T-helper 2 cell (primary cell): Measurements from ENCODE around the gene CORO1A.
"Not testable (repeated sequence)": the region's sequence is repeated elsewhere in the genome, so short reads cannot be mapped to it uniquely, and the experiment has no call there.

ENCODE experiments used
- DNase-seq, 5 experiments: peaks; one replicate each; pipeline versions ENCODE4 v3.0.0 to v3.0.0-alpha.2; 2012 to 2022

The CORO1A gene

DNA sequence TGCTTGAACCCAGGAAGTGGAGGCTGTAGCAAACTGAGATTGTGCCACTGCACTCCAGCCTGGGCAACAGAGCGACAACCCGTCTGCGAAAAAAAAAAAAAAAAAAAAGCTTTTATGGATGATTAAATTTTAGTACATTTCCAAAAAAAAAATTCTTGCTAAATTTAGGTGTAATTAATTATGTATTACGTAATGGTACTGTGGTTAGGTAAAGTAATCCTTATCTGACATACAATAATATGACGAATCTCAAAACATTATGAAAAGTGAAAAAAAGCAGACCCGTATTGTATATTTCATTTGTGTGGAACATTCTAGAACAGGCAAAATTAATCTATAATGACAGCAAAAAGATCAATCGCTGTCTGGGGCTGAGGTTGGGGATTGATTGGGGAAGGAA is 10.3 kb upstream of the CORO1A start:
- no peak for DNase-seq

DNA sequence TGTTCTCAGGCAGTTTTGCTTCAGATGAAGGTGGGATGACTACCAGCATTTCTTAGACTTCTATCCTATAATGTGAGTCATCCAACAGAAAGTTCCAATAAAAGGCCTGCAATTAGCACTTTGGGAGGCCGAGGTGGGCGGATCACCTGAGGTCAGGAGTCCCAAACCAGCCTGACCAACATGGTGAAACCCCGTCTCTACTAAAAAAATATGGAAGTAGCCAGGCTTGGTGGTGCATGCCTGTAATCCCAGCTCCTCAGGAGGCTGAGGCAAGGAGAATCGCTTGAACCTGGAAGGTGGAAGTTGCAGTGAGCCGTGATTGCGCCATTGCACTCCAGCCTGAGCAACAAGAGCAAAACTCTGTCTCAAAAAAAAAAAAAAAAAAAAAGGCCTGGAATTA is 6.5 kb upstream of the CORO1A start:
- DNase-seq = not testable (repeated sequence)

DNA sequence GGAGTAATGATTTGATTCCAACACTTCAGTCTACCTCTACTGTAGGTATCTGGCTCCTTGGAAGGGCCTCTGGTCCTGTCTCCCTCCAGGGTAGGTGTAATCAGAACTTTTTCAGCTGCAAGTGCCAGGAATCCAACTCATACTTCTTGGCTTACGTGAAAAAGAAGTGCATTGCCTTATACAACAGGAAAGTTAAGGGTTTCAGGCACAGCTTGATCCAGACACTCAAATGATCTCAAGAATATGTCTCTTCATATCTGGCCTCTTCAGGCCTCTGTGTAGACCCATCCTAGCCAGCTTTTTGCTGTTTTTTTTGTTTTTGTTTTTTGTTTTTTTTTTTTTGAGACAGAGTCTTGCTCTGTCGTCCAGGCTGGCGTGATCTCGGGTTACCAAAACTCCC is 4.2 kb upstream of the CORO1A start:
- no peak for DNase-seq

DNA sequence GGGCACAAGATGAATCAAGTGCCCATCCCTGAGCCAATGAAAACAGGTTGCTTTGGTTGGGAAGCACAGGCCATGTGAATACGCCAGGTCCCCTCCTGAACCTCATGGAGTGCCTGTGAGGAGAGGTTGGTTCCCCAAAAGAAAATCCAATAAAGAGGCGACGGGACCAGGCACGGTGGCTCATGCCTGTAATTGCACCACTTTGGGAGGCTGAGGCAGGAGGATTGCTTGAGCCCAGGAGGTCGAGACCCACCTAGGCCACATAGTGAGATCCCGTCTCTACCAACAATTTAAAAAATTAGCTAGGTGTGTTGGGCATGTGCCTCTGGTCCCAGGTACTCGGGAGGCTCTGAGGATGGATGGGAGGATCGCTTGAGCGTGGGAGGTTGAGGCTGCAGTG is 3.5 kb upstream of the CORO1A start:
- no peak for DNase-seq

DNA sequence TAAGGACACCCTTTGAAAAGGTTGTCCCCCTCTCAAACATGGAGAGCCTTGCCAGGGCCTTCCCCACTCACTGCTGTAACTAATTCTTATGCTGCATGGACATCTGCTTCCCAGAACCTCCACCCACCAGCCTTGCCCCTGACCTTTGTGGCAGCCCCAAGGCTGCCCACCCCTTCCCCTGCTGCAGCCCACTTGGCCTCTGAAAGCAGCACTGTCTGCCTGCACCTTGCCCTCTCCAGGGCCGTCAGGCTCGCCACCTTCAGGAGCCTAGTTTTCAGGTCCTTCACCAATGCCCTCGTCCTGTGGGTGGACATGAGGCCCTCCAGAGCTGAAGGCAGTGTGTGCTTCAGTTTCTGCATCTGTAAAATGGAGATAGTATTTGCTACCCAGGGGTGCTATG is 2.7 kb upstream of the CORO1A start:
- no peak for DNase-seq

DNA sequence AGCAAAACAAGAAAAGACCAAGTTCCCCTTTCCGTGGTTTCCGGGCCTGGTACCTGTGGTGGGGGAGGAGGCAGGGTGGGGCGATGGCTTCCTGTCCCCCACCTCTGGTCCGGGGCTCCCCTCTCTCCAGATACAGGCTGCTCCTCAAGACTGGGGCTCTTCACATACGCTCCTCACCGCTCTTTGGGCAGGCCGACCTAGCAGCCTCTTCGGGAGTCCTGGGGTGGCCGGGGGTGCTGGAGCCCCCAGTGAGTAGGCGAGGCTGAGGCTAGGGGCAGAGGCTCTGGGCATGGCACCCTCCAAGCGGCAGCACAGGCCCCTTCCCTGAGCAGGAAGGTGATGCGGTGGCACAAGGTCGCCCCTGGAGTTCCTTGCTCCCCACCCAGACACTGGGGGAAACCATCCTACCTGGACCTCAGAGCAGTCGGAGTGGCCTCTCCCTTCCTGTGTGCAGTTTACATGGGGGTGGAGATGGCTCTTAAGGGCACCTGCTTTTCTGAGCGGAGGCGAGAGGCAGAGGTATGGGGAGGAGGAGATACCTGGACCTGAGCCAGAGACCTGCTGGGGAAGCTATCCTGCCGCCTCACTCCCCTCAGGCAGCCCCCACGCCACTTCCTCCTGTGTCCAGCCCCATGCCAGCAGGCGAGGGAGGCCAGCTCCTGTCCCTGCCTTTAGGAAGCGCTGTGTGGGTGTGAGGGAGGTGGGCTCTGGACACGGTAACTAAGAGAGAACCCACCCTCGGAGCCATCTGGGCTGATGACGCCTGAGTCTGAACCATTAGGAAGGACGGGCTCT is 891 bp downstream of the CORO1A start:
- peak; percentile 45 to 96 (median 71) for DNase-seq

DNA sequence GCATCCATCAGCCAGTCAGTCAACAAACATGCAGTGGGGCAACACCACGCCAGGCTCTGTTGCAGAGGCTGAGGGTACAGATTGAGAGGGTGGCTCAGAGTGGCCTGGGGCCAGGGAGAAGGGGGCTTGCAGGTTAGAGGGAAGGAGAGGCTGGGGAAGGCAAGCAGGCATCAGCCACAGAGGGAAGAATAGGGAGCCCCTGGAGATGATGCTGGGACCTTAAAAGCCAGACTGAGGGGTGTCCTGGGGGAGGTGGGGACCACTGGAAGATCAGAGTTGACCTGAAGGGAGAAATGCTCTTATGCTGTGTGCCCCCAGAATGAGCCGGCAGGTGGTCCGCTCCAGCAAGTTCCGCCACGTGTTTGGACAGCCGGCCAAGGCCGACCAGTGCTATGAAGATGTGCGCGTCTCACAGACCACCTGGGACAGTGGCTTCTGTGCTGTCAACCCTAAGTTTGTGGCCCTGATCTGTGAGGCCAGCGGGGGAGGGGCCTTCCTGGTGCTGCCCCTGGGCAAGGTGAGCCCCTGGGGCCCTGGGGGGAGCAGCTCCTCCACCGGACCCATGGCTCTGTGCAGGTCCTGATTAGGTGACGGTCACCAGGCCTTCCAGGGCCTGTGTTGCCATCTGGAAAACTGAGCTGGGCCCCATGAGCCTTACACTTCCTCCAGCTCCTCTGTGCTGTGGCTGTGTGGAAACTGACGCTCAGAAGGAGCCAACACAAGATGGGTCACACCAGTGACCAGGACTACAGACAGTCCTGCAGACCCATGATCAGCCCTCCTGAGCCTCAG is 1.7 kb downstream of the CORO1A start:
- peak in 1 of 5 experiments; percentile 7 for DNase-seq

DNA sequence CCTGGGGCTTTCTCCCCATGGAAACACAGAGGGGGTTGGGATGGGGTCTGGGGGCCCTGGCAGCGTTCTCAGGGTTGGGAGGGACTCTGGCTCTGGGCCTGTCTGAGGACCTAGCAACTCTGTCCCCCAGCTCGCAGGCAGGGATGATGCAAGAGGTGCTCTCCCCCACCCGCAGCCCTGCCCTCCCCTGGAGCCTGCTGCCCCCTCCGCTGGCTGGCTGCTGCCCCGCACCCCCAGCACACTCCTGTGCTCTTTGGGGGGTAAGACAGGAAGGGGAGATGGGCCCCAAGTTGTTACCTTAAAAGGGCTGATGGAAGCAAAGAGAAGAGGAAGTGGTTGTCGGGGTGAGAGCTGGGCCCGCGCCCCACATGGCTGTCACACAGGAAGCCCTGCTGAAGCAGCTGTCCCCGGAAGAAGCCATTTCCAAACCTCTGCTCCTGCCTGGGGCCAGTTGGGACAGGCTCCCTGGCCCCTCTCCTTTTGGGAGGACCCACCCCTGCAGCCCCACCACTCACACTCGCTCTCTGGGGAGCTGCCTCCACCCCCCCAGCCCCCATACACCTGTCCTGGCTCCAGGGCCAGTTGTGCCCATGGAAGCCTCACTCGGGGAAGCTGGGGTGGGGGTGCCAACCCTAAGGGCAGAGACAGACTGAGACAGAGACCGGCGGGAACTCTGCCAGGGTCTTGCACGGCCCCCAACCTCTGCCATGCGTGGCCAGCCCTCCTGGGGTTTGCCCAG is 2.5 kb downstream of the CORO1A start:
- DNase-seq = peak; percentile 43 to 99 (median 74)

DNA sequence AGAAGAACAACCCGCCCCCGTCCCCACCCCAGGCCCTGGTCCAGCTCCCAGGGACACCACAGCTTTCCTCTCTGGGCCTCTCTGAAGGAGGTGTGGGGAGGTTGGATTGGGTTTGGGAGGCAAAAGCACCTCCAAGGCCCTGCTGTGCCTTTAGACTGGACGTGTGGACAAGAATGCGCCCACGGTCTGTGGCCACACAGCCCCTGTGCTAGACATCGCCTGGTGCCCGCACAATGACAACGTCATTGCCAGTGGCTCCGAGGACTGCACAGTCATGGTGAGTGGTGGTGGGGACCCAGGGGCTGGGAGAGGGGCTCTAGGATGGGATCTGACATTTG is 3.0 kb downstream of the CORO1A start:
- DNase-seq = no peak

DNA sequence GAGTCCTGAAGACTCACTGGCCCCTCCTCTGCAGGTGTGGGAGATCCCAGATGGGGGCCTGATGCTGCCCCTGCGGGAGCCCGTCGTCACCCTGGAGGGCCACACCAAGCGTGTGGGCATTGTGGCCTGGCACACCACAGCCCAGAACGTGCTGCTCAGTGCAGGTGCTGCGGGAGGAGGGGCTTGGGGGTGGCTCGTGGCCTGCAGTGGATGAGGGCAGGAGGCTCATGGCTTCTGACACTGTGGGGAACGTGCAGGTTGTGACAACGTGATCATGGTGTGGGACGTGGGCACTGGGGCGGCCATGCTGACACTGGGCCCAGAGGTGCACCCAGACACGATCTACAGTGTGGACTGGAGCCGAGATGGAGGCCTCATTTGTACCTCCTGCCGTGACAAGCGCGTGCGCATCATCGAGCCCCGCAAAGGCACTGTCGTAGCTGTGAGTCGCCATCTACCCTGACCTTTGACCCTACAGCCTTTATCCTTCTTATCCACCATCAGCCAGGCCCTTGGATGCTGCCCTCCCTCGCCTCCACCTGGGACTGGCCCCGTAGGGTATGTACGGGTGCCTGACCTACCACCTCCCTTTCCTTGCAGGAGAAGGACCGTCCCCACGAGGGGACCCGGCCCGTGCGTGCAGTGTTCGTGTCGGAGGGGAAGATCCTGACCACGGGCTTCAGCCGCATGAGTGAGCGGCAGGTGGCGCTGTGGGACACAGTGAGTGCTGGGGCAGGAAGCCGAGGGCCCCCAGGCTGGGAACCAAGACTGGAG is 3.6 kb downstream of the CORO1A start:
- peak; percentile 76 to 89 (median 83) for DNase-seq

DNA sequence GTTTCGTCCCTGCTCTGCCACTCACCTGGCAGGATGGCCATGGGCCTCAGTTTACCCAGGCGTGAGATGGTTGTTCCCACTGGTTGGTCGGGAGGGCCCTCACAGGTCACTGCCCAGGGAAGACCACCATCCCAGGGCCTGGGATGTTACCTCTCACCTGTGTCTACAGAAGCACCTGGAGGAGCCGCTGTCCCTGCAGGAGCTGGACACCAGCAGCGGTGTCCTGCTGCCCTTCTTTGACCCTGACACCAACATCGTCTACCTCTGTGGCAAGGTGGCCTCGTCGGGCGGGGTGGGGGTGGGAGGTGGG is 4.1 kb downstream of the CORO1A start:
- DNase-seq = no peak

DNA sequence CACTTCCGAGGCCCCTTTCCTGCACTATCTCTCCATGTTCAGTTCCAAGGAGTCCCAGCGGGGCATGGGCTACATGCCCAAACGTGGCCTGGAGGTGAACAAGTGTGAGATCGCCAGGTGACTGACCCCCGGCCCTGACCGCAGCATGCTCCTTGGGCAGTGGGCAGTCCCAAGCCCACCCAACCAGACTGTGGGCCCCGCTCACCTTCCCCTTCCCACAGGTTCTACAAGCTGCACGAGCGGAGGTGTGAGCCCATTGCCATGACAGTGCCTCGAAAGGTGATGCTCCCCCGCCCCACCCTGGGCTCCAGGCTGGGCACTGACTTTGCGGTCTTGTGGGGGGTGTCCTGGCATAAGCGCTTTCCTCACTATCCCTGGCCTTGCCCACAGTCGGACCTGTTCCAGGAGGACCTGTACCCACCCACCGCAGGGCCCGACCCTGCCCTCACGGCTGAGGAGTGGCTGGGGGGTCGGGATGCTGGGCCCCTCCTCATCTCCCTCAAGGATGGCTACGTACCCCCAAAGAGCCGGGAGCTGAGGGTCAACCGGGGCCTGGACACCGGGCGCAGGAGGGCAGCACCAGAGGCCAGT is 4.7 kb downstream of the CORO1A start:
- DNase-seq = peak in 1 of 5 experiments; percentile 8

DNA sequence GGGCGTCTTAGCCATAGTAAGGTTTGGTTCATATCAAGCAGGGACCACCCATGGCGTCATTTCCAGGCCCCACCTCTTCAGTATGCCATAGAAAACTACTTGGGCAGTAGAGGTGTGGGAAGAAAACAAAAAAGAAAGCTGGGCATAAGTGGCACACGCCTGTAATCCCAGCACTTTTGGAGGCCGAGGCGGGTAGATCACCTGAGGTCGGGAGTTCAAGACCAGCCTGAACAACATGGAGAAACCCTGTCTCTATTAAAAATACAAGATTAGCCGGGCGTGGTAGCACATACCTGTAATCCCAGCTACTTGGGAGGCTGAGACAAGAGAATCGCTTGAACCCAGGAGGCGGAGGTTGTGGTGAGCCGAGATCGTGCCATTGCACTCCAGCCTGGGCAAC is 7.8 kb downstream of the CORO1A start:
- not testable (repeated sequence) for DNase-seq

DNA sequence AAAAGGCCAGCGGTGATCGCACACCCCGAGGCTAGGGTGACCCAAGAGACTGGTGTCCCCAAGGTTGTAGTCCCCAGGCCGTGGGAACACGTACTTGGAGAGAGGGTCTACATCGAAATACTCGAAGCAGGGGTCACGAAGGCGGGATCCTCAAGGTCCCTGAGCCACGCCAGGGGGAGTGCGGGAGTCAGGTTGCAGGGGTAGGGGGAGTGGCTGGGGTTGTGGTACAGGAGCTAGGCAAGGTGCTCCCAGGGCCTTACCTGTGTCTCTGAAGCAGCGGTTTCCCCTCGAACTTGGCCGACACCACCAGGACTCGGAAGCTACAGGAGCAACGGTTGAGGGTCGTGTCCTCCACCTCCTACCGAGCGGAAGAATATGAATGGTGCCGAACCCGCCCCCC is 9.7 kb downstream of the CORO1A start:
- not testable (repeated sequence) for DNase-seq

DNA sequence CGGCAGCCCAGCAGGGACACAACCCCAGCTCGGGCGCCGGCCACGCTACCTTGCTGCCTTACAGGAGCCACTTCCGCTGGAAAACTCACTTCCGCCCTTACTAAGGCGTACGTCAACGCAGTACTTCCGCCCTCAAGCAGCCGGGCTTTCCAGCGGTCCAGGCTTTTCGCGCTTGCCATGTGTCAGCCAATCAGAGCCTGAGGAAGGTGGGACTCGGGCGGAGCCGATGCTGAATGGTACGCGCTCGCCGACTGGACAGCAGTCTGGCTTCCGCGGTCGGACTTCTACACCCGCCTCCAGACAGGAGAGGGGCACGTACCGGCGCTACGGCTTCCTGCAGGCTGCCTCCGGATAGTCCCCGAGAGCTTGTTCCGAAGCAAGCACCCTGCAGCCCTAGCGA is 10.2 kb downstream of the CORO1A start, which contains the start of the genes BOLA2B and SLX1A:
Gene BOLA2B (minus strand): TSS at position 52 of the 400 bp plus-strand sequence. CDS start 71 bp downstream, outside the sequence.
Gene SLX1A (plus strand): TSS at position 261 of the 400 bp plus-strand sequence. CDS start 210 bp downstream, outside the sequence.
- DNase-seq = not testable (repeated sequence)

DNA sequence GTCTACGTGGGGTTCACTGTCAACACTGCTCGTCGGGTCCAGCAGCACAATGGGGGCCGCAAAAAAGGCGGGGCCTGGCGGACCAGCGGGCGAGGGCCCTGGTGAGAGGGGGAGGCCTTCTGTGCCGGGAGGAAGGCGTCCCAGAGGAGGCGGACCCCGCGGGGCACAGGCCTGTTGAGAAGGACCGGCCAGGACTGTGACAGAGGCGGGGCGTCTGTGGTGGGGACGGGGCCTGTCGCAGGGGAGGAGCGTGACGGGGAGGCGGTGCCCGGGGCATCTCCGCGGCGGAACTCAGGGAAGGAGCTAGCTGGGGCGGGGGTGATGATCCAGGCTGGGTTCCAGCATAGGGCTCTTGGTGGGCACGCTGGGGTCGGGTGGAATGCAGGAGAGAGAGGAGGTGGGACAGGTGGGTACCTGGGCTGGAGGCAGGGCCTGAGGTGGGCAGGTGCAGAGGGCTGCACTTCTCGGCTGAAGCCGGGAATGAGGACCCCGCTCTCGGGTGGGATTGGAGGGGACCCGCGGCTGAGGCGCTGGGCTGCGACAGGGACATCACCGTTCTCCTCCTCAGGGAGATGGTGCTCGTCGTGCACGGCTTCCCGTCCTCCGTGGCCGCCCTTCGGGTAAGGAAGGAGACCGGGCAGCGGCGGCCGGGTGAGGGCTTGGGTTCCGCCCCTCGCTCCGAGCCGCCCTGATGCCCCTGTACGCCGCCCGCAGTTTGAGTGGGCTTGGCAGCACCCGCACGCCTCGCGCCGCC is 10.9 kb downstream of the CORO1A start:
- DNase-seq = peak in 1 of 5 experiments; percentile 9

DNA sequence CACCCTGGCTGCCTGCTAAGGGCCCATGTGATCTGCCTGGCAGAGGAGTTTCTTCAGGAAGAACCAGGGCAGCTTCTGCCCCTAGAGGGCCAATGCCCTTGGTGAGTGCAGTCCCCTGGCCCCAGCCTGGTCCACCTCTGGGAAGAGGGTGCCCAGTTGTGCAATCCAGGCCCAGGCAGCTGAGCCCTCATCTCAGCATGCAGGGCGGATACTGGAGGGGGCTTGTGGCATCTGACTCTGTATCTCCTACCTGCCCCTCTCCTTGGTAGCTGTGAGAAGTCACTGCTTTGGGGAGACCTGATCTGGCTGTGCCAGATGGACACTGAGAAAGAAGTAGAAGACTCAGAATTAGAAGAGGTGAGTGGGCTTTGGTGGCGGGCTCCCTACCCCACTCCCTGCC is 13.6 kb downstream of the CORO1A start:
- not testable (repeated sequence) for DNase-seq

DNA sequence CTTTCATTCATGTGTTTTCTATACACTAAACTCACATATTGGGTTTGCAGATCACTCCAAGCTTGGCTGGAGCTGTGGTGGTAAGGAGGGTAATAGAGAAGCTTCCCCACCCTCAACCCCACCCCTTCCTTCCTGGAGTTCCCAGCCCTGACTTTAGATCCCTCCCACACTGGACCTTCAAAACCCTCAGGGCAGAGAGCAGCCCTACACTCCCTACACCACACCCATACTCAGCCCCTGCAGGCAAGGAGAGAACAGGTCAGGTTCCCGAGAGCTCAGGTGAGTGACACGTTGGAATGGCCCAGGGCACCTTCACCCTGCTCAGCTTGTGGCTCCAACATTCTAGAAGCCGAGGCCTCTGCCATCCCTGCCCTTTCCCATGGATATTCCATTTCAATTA is 15.6 kb downstream of the CORO1A start, which contains the start of gene SULT1A3:
Gene SULT1A3 (plus strand): TSS at position 207 of the 400 bp plus-strand sequence. CDS start 1,474 bp downstream, outside the sequence.
- DNase-seq = not testable (repeated sequence)

DNA sequence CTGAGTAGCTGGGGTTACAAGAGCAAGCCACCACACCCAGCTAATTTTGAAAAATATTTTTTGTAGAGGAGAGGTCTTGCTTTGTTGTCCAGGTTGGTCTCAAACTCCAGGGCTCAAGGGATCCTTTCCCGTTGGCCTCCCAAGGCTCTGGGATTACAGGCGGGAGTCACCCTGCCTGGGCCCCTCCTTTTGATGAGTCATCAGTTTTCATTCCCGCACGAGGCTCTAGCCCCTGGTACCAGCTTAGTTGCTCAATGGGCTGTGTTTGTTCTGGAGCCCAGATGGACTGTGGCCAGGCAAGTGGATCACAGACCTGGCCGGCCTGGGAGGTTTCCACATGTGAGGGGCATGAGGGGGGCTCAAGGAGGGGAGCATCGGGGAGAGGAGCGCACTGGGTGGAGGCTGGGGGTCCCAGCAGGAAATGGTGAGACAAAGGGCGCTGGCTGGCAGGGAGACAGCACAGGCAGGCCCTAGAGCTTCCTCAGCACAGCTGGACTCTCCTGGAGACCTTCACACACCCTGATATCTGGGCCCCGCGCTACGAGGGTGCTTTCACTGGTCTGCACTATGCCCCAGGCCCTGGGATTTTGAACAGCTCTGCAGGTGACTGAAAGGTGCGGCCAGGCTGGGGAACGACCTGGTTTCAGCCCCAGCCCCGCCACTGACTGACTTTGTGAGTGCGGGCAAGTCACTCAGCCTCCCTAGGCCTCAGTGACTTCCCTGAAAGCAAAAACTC is 16.4 kb downstream of the CORO1A start:
- not testable (repeated sequence) for DNase-seq

DNA sequence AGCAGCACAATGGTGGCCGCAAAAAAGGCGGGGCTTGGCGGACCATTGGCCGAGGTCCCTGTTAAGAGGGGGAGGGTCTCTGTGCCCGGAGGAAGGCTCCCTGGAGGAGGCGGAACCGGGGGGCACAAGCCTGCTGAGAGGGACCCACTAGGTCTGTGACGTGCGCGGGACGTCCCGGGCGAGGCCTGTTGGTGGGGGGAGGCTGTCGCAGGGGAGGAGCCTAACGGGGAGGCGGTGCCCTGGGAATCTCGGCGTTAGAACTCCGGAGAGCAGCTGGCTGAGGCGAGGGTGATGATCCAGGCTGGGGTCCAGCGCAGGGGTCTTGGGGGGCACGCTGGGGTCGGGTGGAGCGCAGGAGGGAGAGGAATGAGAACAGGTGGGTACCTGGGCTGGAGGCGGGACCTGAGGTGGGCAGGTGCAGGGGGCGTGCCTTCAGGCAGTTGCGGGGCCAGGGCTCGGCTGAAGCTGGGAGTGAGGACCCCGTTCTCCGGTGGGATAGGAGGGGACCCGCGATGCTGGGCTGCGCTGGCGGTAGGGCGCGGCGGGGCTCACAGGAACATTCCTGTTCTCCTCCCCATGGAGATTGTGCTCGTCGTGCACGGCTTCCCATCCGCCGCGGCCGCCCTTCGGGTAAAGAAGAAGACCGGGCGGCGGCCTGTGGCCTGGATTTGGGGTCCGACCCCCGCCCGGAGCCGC is 22.3 kb downstream of the CORO1A start:
- DNase-seq = not testable (repeated sequence)
